Osteocyte (in vitro differentiated cells): ENCODE results near the gene HSD3B7. TPM values are rescaled to one million over a fixed set of nuclear protein-coding genes. Genes with fewer than 3 reads are reported as not detected.

Source experiments
- DNase-seq: peaks from one replicate; pipeline ENCODE4 v3.0.0; 2021; ENCODE audit warnings: mixed read lengths; ENCODE audit not compliant: unreplicated experiment; ENCODE audit errors: extremely low spot score
- H3K27ac Mint-ChIP-seq: one replicate; pipeline ENCODE4 v1.8.0; 2021; ENCODE audit warnings: mild to moderate bottlenecking, mixed read lengths; ENCODE audit not compliant: unreplicated experiment
- H3K27me3 Mint-ChIP-seq: one replicate; pipeline ENCODE4 v1.8.0; 2021; ENCODE audit warnings: mixed read lengths; ENCODE audit not compliant: unreplicated experiment
- H3K36me3 Mint-ChIP-seq: one replicate; pipeline ENCODE4 v1.8.0; 2021; ENCODE audit warnings: mixed read lengths; ENCODE audit not compliant: unreplicated experiment
- H3K4me1 Mint-ChIP-seq: one replicate; pipeline ENCODE4 v1.8.0; 2021; ENCODE audit warnings: mixed read lengths; ENCODE audit not compliant: unreplicated experiment
- H3K4me3 Mint-ChIP-seq: one replicate; pipeline ENCODE4 v1.8.0; 2021; ENCODE audit warnings: mild to moderate bottlenecking, moderate library complexity, mixed read lengths; ENCODE audit not compliant: unreplicated experiment
- H3K9me3 Mint-ChIP-seq: one replicate; pipeline ENCODE4 v1.8.0; 2021; ENCODE audit warnings: mixed read lengths; ENCODE audit not compliant: unreplicated experiment
- CTCF ChIP-seq: fragments of 200-600 bp; sonication (generic); IDR thresholded peaks from 2 replicates; pipeline ENCODE4 v1.5.0; 2021; ENCODE audit warnings: antibody characterized with exemption, mild to moderate bottlenecking, moderate library complexity
- total RNA-seq: library from RNA; stranded (reverse); gene quantifications from 2 replicates; pipeline ENCODE4 v1.2.1, GENCODE V29; 2021

HSD3B7 gene
- total RNA-seq, 1 donor from 2014 or later = 7.6 TPM

- Mint-ChIP-seq H3K4me1 (peaks cover 14% of the 10 kb centered on the region), H3K4me3 (no peak overlapping the region), H3K27ac (no peak overlapping the region), H3K27me3 (no peaks in the 10 kb centered on the region), H3K36me3 (no peaks in the 10 kb centered on the region), H3K9me3 (no peaks in the 10 kb centered on the region)
- TF ChIP-seq CTCF = no peak
- no peak for DNase-seq
These were observed 8.2 kb downstream of the HSD3B7 start for GRCh38 chr16:30992931-30993816.

- no peaks in the 10 kb centered on the region for H3K9me3 Mint-ChIP-seq
- no peak overlapping the region for H3K4me3 Mint-ChIP-seq
- no peaks in the 10 kb centered on the region for H3K36me3 Mint-ChIP-seq
- DNase-seq = no peak
- no peak for TF ChIP-seq CTCF
- no peak overlapping the region for H3K27ac Mint-ChIP-seq
- H3K27me3 Mint-ChIP-seq = no peaks in the 10 kb centered on the region
- peaks cover 27% of the 10 kb centered on the region for H3K4me1 Mint-ChIP-seq
These were observed 10.9 kb downstream of the HSD3B7 start for GRCh38 chr16:30995927-30996323.

- peak overlapping the region; percentile 73 for H3K4me3 Mint-ChIP-seq
- no peak for DNase-seq
- no peaks in the 10 kb centered on the region for H3K27me3 Mint-ChIP-seq
- H3K9me3 Mint-ChIP-seq = no peaks in the 10 kb centered on the region
- H3K27ac Mint-ChIP-seq = peak overlapping the region; percentile 31
- TF ChIP-seq CTCF = no peak
- H3K4me1 Mint-ChIP-seq = peaks cover 27% of the 10 kb centered on the region
- H3K36me3 Mint-ChIP-seq = no peaks in the 10 kb centered on the region
These were observed 11.4 kb downstream of the HSD3B7 start for GRCh38 chr16:30996324-30996984.

- H3K9me3 Mint-ChIP-seq = no peaks in the 10 kb centered on the region
- peaks cover 27% of the 10 kb centered on the region for H3K4me1 Mint-ChIP-seq
- TF ChIP-seq CTCF = no peak
- no peak for DNase-seq
- H3K27ac Mint-ChIP-seq = peak overlapping the region; percentile 78
- no peaks in the 10 kb centered on the region for H3K27me3 Mint-ChIP-seq
- no peaks in the 10 kb centered on the region for H3K36me3 Mint-ChIP-seq
- H3K4me3 Mint-ChIP-seq = peak overlapping the region; percentile 73
These were observed 12.1 kb downstream of the HSD3B7 start for GRCh38 chr16:30996985-30997724.
